ENCODE results near the gene ABLIM3. TPM values are rescaled to one million over a fixed set of nuclear protein-coding genes. Genes with fewer than 3 reads are reported as not detected.
A peak's percentile ranks its signal among the peaks of the same experiment; 100 is the strongest.

Gene ABLIM3
- total and polyA plus RNA-seq, 9 of the 15 experiments (the other 6 are each of a cell fraction or from before 2014, with no cell fraction given): 0.03 to 0.38 (median 0.11) TPM

GRCh38 chr5:149228618-149229297 lies 87.5 kb downstream of the ABLIM3 start (continued):
- TF ChIP-seq ZNF318 (IDR thresholded peaks at IDR 0.05; ENCODE audit: borderline replicate concordance in 1 of 2, low read depth in 1 of 2): no peak
- TF ChIP-seq FOXJ2 (tag; IDR thresholded peaks at IDR 0.05): no peak
- no peak for TF ChIP-seq ZEB2 (IDR thresholded peaks at IDR 0.05)
- no peak for TF ChIP-seq GTF2A2 (tag; IDR thresholded peaks at IDR 0.05)
- TF ChIP-seq PCBP2 (IDR thresholded peaks at IDR 0.05; ENCODE audit: low read depth, low read length, poor library complexity, severe bottlenecking): no peak
- no peak for TF ChIP-seq IRF9 (tag; IDR thresholded peaks at IDR 0.05)
- TF ChIP-seq FOXO4 (CRISPR knock-in tag; IDR thresholded peaks at IDR 0.05): no peak
- no peak for TF ChIP-seq CREB1 (IDR thresholded peaks at IDR 0.05)
- no peak for TF ChIP-seq CREB1 (CRISPR knock-in tag; IDR thresholded peaks at IDR 0.05)
- TF ChIP-seq RCOR1 (IDR thresholded peaks at IDR 0.05; ENCODE audit: borderline replicate concordance in 1 of 2, low read depth in 2 of 2, low read length in 2 of 2): 0 out of 4 replicates have a peak, but pooled peaks of 1 of the 2 experiments have one; percentile 23
- TF ChIP-seq GABPA (tag; conservative IDR thresholded peaks at IDR 0.05; ENCODE audit: low read depth): peak; percentile 90
- TF ChIP-seq POLR2A (conservative IDR thresholded peaks at IDR 0.05): no peak
- TF ChIP-seq CEBPB (tag; IDR thresholded peaks at IDR 0.05): no peak
- peak; percentile 96 for TF ChIP-seq ETV1 (tag; conservative IDR thresholded peaks at IDR 0.05; ENCODE audit: low read depth)
- TF ChIP-seq PHF20 (IDR thresholded peaks at IDR 0.05; ENCODE audit: partially characterized antibody): no peak
- TF ChIP-seq HMG20A (CRISPR knock-in tag; conservative IDR thresholded peaks at IDR 0.05): no peak
- no peak for TF ChIP-seq RBM14 (IDR thresholded peaks at IDR 0.05; ENCODE audit: borderline replicate concordance, insufficient read depth, low read depth, low read length)
- no peak for TF ChIP-seq MAX (CRISPR knock-in tag; IDR thresholded peaks at IDR 0.05)

All from K562 (cell line).